Body of pancreas (tissue), 4 donors: ENCODE measurements around the gene PGGT1B.

Experiments
- POLR2A ChIP-seq, 3 donors: fragments of 450-650 bp; IDR thresholded peaks; one replicate each; pipeline ENCODE4 v1.6.1; 2016; ENCODE audit warnings: antibody characterized with exemption in 3 of 3, mild to moderate bottlenecking in 2 of 3
- TF ChIP-seq, protein P1 (sequence below), 7 experiments: fragments of 450-650 bp in 4 of 7; fragments of 200-600 bp in 3 of 7; sonication (generic) in 3 of 7; IDR thresholded peaks; one replicate each; pipeline ENCODE4 v1.5.1; 2016 to 2019; ENCODE audit warnings: antibody characterized with exemption in 7 of 7

DNA sequence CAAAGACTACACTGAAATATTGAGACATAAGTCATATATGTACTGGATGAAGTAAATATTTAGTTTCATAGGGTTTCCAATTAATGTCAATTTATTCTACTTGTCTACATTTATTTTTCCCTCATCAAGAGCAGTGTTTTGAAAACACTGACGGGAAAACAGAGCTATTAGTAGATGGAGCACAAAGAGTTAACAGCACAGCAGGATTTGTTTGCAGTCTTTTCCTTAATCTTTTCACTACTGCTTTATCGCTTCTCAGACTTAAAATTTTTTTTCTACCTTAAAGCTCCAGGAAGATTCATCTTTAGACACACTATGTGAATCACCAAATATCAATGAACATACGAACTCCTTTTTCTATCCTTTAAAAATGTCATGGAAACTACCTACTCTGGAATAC is 25.6 kb downstream of the PGGT1B start:
- TF ChIP-seq, protein P1, sequence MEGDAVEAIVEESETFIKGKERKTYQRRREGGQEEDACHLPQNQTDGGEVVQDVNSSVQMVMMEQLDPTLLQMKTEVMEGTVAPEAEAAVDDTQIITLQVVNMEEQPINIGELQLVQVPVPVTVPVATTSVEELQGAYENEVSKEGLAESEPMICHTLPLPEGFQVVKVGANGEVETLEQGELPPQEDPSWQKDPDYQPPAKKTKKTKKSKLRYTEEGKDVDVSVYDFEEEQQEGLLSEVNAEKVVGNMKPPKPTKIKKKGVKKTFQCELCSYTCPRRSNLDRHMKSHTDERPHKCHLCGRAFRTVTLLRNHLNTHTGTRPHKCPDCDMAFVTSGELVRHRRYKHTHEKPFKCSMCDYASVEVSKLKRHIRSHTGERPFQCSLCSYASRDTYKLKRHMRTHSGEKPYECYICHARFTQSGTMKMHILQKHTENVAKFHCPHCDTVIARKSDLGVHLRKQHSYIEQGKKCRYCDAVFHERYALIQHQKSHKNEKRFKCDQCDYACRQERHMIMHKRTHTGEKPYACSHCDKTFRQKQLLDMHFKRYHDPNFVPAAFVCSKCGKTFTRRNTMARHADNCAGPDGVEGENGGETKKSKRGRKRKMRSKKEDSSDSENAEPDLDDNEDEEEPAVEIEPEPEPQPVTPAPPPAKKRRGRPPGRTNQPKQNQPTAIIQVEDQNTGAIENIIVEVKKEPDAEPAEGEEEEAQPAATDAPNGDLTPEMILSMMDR (IDR thresholded peaks at IDR 0.05), result no peak
- TF ChIP-seq POLR2A (IDR thresholded peaks at IDR 0.05), result no peak
